SK-N-DZ (cell line): Measurements from ENCODE around the gene ID4.
"Not testable (repeated sequence)": the region's sequence is repeated elsewhere in the genome, so short reads cannot be mapped to it uniquely, and the experiment has no call there.

Experiments
- DNase-seq: peaks from one replicate; pipeline ENCODE4 v3.0.0-alpha.2; 2015; ENCODE audit warnings: low spot score

The ID4 gene

GRCh38 chr6:19831358-19831757 is 5.8 kb upstream of the ID4 start:
- no peak for DNase-seq

- DNase-seq = no peak
Measured at GRCh38 chr6:19833947-19834346, 3.2 kb upstream of the ID4 start.

- DNase-seq = no peak
Measured at GRCh38 chr6:19834858-19835257, 2.3 kb upstream of the ID4 start.

- DNase-seq = no peak
Measured at GRCh38 chr6:19835605-19836004, 1.6 kb upstream of the ID4 start.

- DNase-seq = peak; percentile 40
Measured at GRCh38 chr6:19837511-19838441, 606 bp downstream of the ID4 start.

- peak; percentile 33 for DNase-seq
Measured at GRCh38 chr6:19838442-19839236, 1.5 kb downstream of the ID4 start.

GRCh38 chr6:19839237-19839546 is 2.0 kb downstream of the ID4 start:
- no peak for DNase-seq

- no peak for DNase-seq
Measured at GRCh38 chr6:19839788-19840187, 2.6 kb downstream of the ID4 start.

- DNase-seq = no peak
Measured at GRCh38 chr6:19841181-19841580, 4.0 kb downstream of the ID4 start.

GRCh38 chr6:19842030-19842615 is 5.0 kb downstream of the ID4 start:
- DNase-seq = no peak

- no peak for DNase-seq
Measured at GRCh38 chr6:19844689-19845088, 7.5 kb downstream of the ID4 start.

GRCh38 chr6:19845266-19846041 is 8.3 kb downstream of the ID4 start:
- DNase-seq = no peak

- DNase-seq = no peak
Measured at GRCh38 chr6:19848465-19849029, 11.4 kb downstream of the ID4 start.

GRCh38 chr6:19849196-19849595 is 12.0 kb downstream of the ID4 start:
- DNase-seq = no peak

- DNase-seq = no peak
Measured at GRCh38 chr6:19849755-19850154, 12.6 kb downstream of the ID4 start.

GRCh38 chr6:19851241-19852089 is 14.3 kb downstream of the ID4 start:
- peak; percentile 69 for DNase-seq

GRCh38 chr6:19852090-19852457 is 14.9 kb downstream of the ID4 start:
- DNase-seq = no peak

GRCh38 chr6:19852927-19853326 is 15.8 kb downstream of the ID4 start:
- no peak for DNase-seq

GRCh38 chr6:19854421-19855015 is 17.3 kb downstream of the ID4 start:
- not testable (repeated sequence) for DNase-seq

GRCh38 chr6:19855536-19855935 is 18.4 kb downstream of the ID4 start:
- no peak for DNase-seq
